HEK293 (cell line): ENCODE results near the gene BOD1L2.

ENCODE experiments used
- CTCF ChIA-PET: fragments of 350-600 bp; formaldehyde crosslinking; extraction: SDS; loops from one replicate; lab custom pipeline; 2021; ENCODE audit warnings: antibody characterized with exemption; lab: Yijun Ruan, JAX
- POLR2A ChIA-PET: fragments of 300-600 bp; formaldehyde crosslinking; extraction: SDS; loops from one replicate; lab custom pipeline; 2020; ENCODE audit warnings: antibody characterized with exemption, inconsistent platforms; lab: Yijun Ruan, JAX
- H3K27ac ChIP-seq: fragments of 200-500 bp; sonication (Bioruptor generic); 2 replicates; pipeline ENCODE4 v1.5.1; 2014; ENCODE audit warnings: low read depth, low read length, control low read depth, inconsistent platforms; ENCODE audit errors: extremely low read depth
- H3K36me3 ChIP-seq, 2 experiments: fragments of 200-500 bp in 1 of 2; sonication (Bioruptor generic) in 1 of 2; 1 replicate in 1 of 2; 2 replicates in 1 of 2; pipeline ENCODE4 v1.5.1; 2014 to 2017; ENCODE audit warnings: inconsistent platforms in 2 of 2, low read length in 2 of 2; ENCODE audit not compliant: control insufficient read depth in 2 of 2, insufficient read depth in 1 of 2
- H3K4me1 ChIP-seq: fragments of 200-500 bp; sonication (Bioruptor generic); 2 replicates; pipeline ENCODE4 v1.5.1; 2014; ENCODE audit warnings: mild to moderate bottlenecking, low read length, inconsistent platforms; ENCODE audit not compliant: control insufficient read depth, insufficient read depth
- H3K4me3 ChIP-seq: 2 replicates; pipeline ENCODE4 v1.5.1; 2011; ENCODE audit warnings: low read depth, mild to moderate bottlenecking, control low read depth, low read length, moderate library complexity
- H3K9me3 ChIP-seq: fragments of 200-500 bp; sonication (Bioruptor generic); 2 replicates; pipeline ENCODE4 v1.5.1; 2014; ENCODE audit warnings: low read depth, low read length, inconsistent platforms; ENCODE audit not compliant: control insufficient read depth, insufficient read depth
- BCL11A ChIP-seq: fragments of 450-650 bp; formaldehyde crosslinking; IDR thresholded peaks from 2 replicates; pipeline ENCODE4 v1.5.1; 2016; ENCODE audit warnings: low read depth, missing biosample characterization, missing genetic modification characterization
- GFI1B ChIP-seq: fragments of 450-650 bp; formaldehyde crosslinking; IDR thresholded peaks from 2 replicates; pipeline ENCODE4 v1.5.1; 2016; ENCODE audit warnings: missing biosample characterization, missing genetic modification characterization
- TCF7L2 ChIP-seq: IDR thresholded peaks from 2 replicates; pipeline ENCODE4 v1.6.1; 2011; ENCODE audit warnings: low read depth, mild to moderate bottlenecking, inconsistent platforms, low read length, moderate library complexity, borderline replicate concordance
- WT1 ChIP-seq: fragments of 450-650 bp; formaldehyde crosslinking; IDR thresholded peaks from 2 replicates; pipeline ENCODE4 v1.5.1; 2016; ENCODE audit warnings: missing biosample characterization, missing genetic modification characterization
- YY2 ChIP-seq: fragments of 450-650 bp; formaldehyde crosslinking; IDR thresholded peaks from 2 replicates; pipeline ENCODE4 v1.5.1; 2016; ENCODE audit warnings: missing biosample characterization, missing genetic modification characterization
- ZBTB44 ChIP-seq: fragments of 450-650 bp; IDR thresholded peaks from 2 replicates; pipeline ENCODE4 v1.5.1; 2018; ENCODE audit warnings: missing biosample characterization, mild to moderate bottlenecking, missing genetic modification characterization
- ZBTB6 ChIP-seq: fragments of 450-650 bp; formaldehyde crosslinking; IDR thresholded peaks from 2 replicates; pipeline ENCODE4 v1.5.1; 2017; ENCODE audit warnings: missing biosample characterization, missing genetic modification characterization
- ZIC2 ChIP-seq: fragments of 450-650 bp; formaldehyde crosslinking; IDR thresholded peaks from 2 replicates; pipeline ENCODE4 v1.5.1; 2016; ENCODE audit warnings: missing biosample characterization, missing genetic modification characterization
- ZNF202 ChIP-seq: fragments of 450-650 bp; formaldehyde crosslinking; IDR thresholded peaks from 2 replicates; pipeline ENCODE4 v1.5.1; 2016; ENCODE audit warnings: missing biosample characterization, missing genetic modification characterization, borderline replicate concordance
- ZNF23 ChIP-seq: fragments of 450-650 bp; formaldehyde crosslinking; IDR thresholded peaks from 2 replicates; pipeline ENCODE4 v1.5.1; 2016; ENCODE audit warnings: missing biosample characterization, missing genetic modification characterization, borderline replicate concordance
- ZNF311 ChIP-seq: fragments of 450-650 bp; formaldehyde crosslinking; IDR thresholded peaks from 2 replicates; pipeline ENCODE4 v1.5.1; 2017; ENCODE audit warnings: missing biosample characterization, missing genetic modification characterization, borderline replicate concordance
- ZNF335 ChIP-seq: fragments of 450-650 bp; formaldehyde crosslinking; conservative IDR thresholded peaks from 2 replicates; pipeline ENCODE4 v1.5.1; 2016; ENCODE audit warnings: missing biosample characterization, missing genetic modification characterization
- ZNF664 ChIP-seq: fragments of 450-650 bp; formaldehyde crosslinking; IDR thresholded peaks from 2 replicates; pipeline ENCODE4 v1.5.1; 2016; ENCODE audit warnings: missing biosample characterization, missing genetic modification characterization
- ZSCAN16 ChIP-seq: fragments of 450-650 bp; formaldehyde crosslinking; IDR thresholded peaks from 2 replicates; pipeline ENCODE4 v1.5.1; 2016; ENCODE audit warnings: missing biosample characterization, missing genetic modification characterization
- TF ChIP-seq, protein P1 (sequence below): fragments of 450-650 bp; formaldehyde crosslinking; IDR thresholded peaks from 2 replicates; pipeline ENCODE4 v1.5.1; 2016; ENCODE audit warnings: missing biosample characterization, missing genetic modification characterization

BOD1L2 gene

GRCh38 chr18:57116598-57117132 lies 30.2 kb upstream of the BOD1L2 start:
- Histone ChIP-seq H3K27ac (no peak overlapping the region), H3K36me3 (no peaks in the 10 kb centered on the region), H3K4me1 (no peaks in the 10 kb centered on the region), H3K9me3 (no peaks in the 10 kb centered on the region), H3K4me3 (no peak overlapping the region)
- no peak for TF ChIP-seq BCL11A (tag by site-specific recombination)
- TF ChIP-seq ZBTB6 (tag by site-specific recombination) = no peak
- TF ChIP-seq ZBTB44 = no peak
- ChIA-PET POLR2A (no interaction called here), CTCF (interaction anchor here (0.7 kb wide), 1 partner anchor 629 kb away, joined by 3 read pairs; no protein-coding TSS in a partner anchor)

DNA sequence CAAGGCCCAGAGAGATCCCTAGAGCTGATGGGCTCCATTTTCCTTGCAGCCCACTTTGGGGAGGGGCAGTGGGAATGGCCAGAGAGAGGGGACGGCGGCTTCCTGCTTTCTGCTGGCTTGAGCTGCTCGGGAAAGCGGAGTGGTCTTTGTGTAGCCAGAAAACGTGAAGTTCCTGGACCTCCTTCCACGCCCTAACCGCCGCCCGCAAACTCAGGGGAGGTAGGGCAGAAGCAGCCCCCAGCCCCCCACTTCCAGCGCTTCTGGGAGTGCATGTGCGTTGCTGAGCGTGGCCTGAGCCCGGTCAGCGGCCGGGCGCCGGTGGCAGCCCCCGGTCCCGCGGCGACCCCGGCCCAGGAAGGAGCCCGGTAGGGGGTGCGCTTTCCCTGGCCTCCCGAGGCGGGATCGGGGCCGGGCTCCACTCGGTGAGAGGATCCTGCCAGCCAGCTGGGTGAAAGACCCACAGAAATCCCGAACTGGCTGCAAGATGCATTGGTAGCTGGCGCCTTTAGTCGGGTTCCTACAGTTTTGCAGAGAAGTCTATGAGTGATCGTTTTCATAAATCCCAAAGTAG lies 25.3 kb upstream of the BOD1L2 start:
- Histone ChIP-seq H3K4me3 (no peak overlapping the region), H3K36me3 (no peaks in the 10 kb centered on the region), H3K9me3 (no peaks in the 10 kb centered on the region), H3K27ac (no peak overlapping the region), H3K4me1 (no peaks in the 10 kb centered on the region)
- POLR2A ChIA-PET = no interaction called here
- CTCF ChIA-PET = no interaction called here
- TF ChIP-seq ZNF335 (tag by site-specific recombination) (no peak), ZNF664 (tag by site-specific recombination) (no peak), ZNF311 (tag by site-specific recombination) (no peak), ZNF202 (tag by site-specific recombination) (no peak), GFI1B (tag by site-specific recombination) (no peak), ZNF23 (tag by site-specific recombination) (no peak), TCF7L2 (no peak), YY2 (tag by site-specific recombination) (no peak)

- ChIA-PET POLR2A (no interaction called here), CTCF (no interaction called here)
- Histone ChIP-seq H3K36me3 (no peaks in the 10 kb centered on the region), H3K27ac (no peak overlapping the region), H3K4me1 (no peaks in the 10 kb centered on the region), H3K4me3 (no peak overlapping the region), H3K9me3 (no peaks in the 10 kb centered on the region)
- no peak for TF ChIP-seq ZSCAN16 (tag by site-specific recombination)
- no peak for TF ChIP-seq WT1
Observed at GRCh38 chr18:57122936-57123510, 23.9 kb upstream of the BOD1L2 start.

- CTCF ChIA-PET = interaction anchor here (0.7 to 1.5 kb wide), 2 partner anchors 10 to 19 kb away, joined by 4 to 6 read pairs; no protein-coding TSS in a partner anchor
- no peak overlapping the region for H3K27ac ChIP-seq
- no peak overlapping the region for H3K4me3 ChIP-seq
- TF ChIP-seq ZIC2 (tag by site-specific recombination) = peak; percentile 64
- TF ChIP-seq, protein P1, sequence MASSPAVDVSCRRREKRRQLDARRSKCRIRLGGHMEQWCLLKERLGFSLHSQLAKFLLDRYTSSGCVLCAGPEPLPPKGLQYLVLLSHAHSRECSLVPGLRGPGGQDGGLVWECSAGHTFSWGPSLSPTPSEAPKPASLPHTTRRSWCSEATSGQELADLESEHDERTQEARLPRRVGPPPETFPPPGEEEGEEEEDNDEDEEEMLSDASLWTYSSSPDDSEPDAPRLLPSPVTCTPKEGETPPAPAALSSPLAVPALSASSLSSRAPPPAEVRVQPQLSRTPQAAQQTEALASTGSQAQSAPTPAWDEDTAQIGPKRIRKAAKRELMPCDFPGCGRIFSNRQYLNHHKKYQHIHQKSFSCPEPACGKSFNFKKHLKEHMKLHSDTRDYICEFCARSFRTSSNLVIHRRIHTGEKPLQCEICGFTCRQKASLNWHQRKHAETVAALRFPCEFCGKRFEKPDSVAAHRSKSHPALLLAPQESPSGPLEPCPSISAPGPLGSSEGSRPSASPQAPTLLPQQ = no peak
- H3K36me3 ChIP-seq = no peaks in the 10 kb centered on the region
- H3K4me1 ChIP-seq = no peaks in the 10 kb centered on the region
- H3K9me3 ChIP-seq = no peaks in the 10 kb centered on the region
- POLR2A ChIA-PET = no interaction called here
Observed at GRCh38 chr18:57125627-57126026, 21.3 kb upstream of the BOD1L2 start.
